Right lobe of liver (tissue), 6 donors: ENCODE results near the gene RBFOX2. TPM values are rescaled to one million over a fixed set of nuclear protein-coding genes. Genes with fewer than 3 reads are reported as not detected.

Experiments used
- ATAC-seq, 4 donors: fragments of 200-7000 bp; cut with Tn5 transposase; one replicate each; pipeline ENCODE4 v1.9.1; 2020; ENCODE audit warnings: mild to moderate bottlenecking in 4 of 4, moderate library complexity in 4 of 4
- DNase-seq, 3 donors: peaks; one replicate each; pipeline ENCODE4 v3.0.0-alpha.2; 2020
- H3K27ac ChIP-seq, 3 donors: fragments of 200-600 bp; one replicate each; pipeline ENCODE4 v1.8.0; 2022
- H3K27me3 ChIP-seq, 2 donors: fragments of 200-600 bp; one replicate each; pipeline ENCODE4 v1.8.0; 2022
- H3K36me3 ChIP-seq, 4 donors: fragments of 200-600 bp; sonication (generic) in 1 of 4; one replicate each; pipeline versions ENCODE4 v1.5.1 to v1.8.0; 2017 to 2022; ENCODE audit warnings: control low read depth in 1 of 4
- H3K4me1 ChIP-seq, 4 donors: fragments of 200-600 bp; sonication (generic) in 1 of 4; one replicate each; pipeline versions ENCODE4 v1.5.1 to v1.8.0; 2017 to 2022; ENCODE audit warnings: control low read depth in 1 of 4
- H3K4me3 ChIP-seq, 3 donors: fragments of 200-600 bp; one replicate each; pipeline ENCODE4 v1.8.0; 2022
- H3K9me3 ChIP-seq, 4 donors: fragments of 200-600 bp; sonication (generic) in 1 of 4; one replicate each; pipeline versions ENCODE4 v1.5.1 to v1.8.0; 2017 to 2022; ENCODE audit warnings: control low read depth in 1 of 4
- CTCF ChIP-seq, 4 donors: fragments of 200-600 bp in 3 of 4; fragments of 450-650 bp in 1 of 4; IDR thresholded peaks; one replicate each; pipeline versions ENCODE4 v1.5.1 to v1.8.0; 2016 to 2022; ENCODE audit warnings: antibody characterized with exemption in 4 of 4, mild to moderate bottlenecking in 2 of 4
- POLR2A ChIP-seq: fragments of 450-650 bp; IDR thresholded peaks from one replicate; pipeline ENCODE4 v1.6.1; 2017; ENCODE audit warnings: antibody characterized with exemption, mild to moderate bottlenecking
- WGBS: methylation state at CpG from one replicate; pipeline ENCODE4 v1.1.6; 2018; ENCODE audit warnings: low coverage, low lambda C conversion rate; ENCODE audit not compliant: insufficient coverage; ENCODE audit errors: missing lambda C conversion rate; 5-methylcytosine and 5-hydroxymethylcytosine counted together
- intact Hi-C, 2 donors: fragments of 100-400 bp; cut with DNase I; formaldehyde crosslinking; loops; one replicate each; pipeline versions ENCODE4 v1.11.2 to v1.14.1; 2022
- total RNA-seq, 6 experiments: library from RNA; depleted of rRNA in 2 of 6; stranded (reverse); fragments of >200 nt in 2 of 6; fragmentation: NEBNext Ultra II Directional in 3 of 6; extraction: Animal tissue kit (Norgen Biotek cat#: 25700) in 3 of 6; gene quantifications; one replicate each; pipeline versions ENCODE4 v1.1.0 to v1.2.4, GENCODE V29; 2016 to 2023
- donor health status: DM: no; HTN: yes; CAD: no.
- donor health status: DM: no; HTN: no; CAD: no.
- donor health status: DM: no; HTN: no; CAD: no.
- donor health status: DM: no; HTN: yes; CAD: no.
- donor health status: DM: no; HTN: yes; CAD: no.

Gene RBFOX2
- total RNA-seq, 6 experiments from 2014 or later: 23.9 to 36.5 (median 29.5) TPM

DNA sequence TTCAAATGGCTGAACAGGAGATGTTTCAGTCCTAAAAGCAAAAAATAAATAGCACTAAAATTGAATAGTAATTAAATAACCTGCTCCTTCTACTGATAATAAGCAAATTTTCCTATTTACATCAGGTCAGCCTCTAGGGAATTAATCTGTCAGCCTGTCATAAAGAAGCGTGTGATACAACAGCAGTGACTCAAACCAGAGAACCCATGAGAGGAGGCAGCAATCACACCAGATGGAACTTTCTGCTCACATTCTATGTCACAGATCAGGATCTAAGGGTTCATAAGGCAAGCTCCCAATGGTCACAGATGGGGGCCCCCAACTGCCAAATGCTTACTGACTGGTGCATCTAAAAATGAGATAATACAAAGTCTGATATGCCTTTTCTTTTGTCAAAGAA, 41.1 kb downstream of the RBFOX2 start:
- Histone ChIP-seq H3K4me1 (peaks cover 0 to 71% (median 10%) of the 10 kb centered on the region in 4 donors), H3K36me3 (no peaks in the 10 kb centered on the region), H3K27ac (peak overlapping the region in 1 of 3 donors; percentile 0), H3K9me3 (no peaks in the 10 kb centered on the region), H3K4me3 (no peak overlapping the region), H3K27me3 (no peaks in the 10 kb centered on the region)
- DNase-seq (no peak), ATAC-seq (no peak)
- intact Hi-C loops: no loop called here
- TF ChIP-seq POLR2A: no peak
- TF ChIP-seq CTCF (IDR thresholded peaks at IDR 0.05): no peak
- 100% methylated on average over 1 of the region's 1 CpG for WGBS

GRCh38 chr22:35986088-35986487, 42.5 kb downstream of the RBFOX2 start:
- peak; percentile 12 to 58 (median 37) for ATAC-seq
- intact Hi-C loops: no loop called here
- Histone ChIP-seq H3K27ac (no peak overlapping the region), H3K27me3 (no peaks in the 10 kb centered on the region), H3K9me3 (no peaks in the 10 kb centered on the region), H3K4me3 (no peak overlapping the region), H3K36me3 (no peaks in the 10 kb centered on the region), H3K4me1 (peaks cover 0 to 60% (median 6%) of the 10 kb centered on the region in 4 donors)
- DNase-seq: no peak
- 34% methylated on average over 2 of the region's 2 CpGs for WGBS
- TF ChIP-seq CTCF (IDR thresholded peaks at IDR 0.05): no peak
- TF ChIP-seq POLR2A: no peak

GRCh38 chr22:35985371-35985770, 43.3 kb downstream of the RBFOX2 start:
- no peak for ATAC-seq
- WGBS: 56% methylated on average over 3 of the region's 3 CpGs

DNA sequence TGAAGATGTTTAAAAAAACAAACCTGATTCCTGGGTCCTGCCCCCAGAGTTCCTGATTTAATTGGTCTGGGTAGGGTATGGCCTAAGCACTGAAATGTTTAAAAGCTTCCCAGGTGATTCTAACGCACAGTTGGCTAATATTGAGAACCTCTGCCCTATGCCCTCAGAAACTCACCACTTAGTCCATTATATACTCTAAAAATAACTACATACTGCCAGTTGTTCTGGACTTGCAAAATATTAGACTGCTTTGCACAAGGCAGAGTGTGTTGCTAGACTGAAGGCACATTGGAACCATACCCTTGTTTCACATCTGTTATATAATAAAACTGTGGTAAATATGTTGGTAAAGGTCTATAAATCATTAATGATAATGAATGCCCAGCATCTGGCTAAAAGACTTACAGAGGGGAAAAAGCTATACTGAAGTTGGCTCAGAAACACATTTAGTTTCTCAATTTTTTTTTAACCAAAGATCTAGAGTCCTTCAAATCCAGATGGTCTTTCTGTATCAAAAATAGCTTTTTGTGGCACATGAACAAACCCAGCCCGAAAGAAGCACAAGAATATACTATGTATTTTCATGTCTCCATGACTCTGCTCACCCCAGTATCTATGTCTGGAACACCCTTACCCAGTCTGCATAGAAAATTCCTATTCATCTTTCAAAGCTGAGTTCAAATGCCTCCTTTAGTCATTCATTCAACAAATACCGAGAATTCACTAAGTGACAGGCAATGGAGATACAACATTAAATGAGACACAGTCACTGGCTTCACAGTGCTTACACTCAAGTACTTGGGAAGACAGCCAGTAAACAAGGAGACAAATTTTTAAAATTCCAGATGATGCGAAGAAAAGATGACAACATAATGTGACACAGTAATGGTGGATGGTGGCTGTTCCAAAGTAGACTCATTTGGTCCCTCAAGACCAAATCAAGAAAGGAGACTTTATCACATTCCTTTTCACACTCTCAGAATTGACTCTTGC, 44.1 kb downstream of the RBFOX2 start:
- Histone ChIP-seq H3K27ac (no peak overlapping the region), H3K4me3 (no peak overlapping the region), H3K9me3 (no peaks in the 10 kb centered on the region), H3K36me3 (no peaks in the 10 kb centered on the region), H3K27me3 (no peaks in the 10 kb centered on the region), H3K4me1 (peaks cover 0 to 52% (median 5%) of the 10 kb centered on the region in 4 donors)
- no peak for DNase-seq
- ATAC-seq: peak; percentile 24 to 69 (median 54)
- intact Hi-C loops: no loop called here
- TF ChIP-seq CTCF (IDR thresholded peaks at IDR 0.05) (no peak), POLR2A (no peak)
- WGBS: 64% methylated on average over 4 of the region's 4 CpGs

More at GRCh38 chr22:35985371-35985770, 43.3 kb downstream of the RBFOX2 start:
- intact Hi-C loops: no loop called here
- Histone ChIP-seq H3K27me3 (no peaks in the 10 kb centered on the region), H3K9me3 (no peaks in the 10 kb centered on the region), H3K27ac (no peak overlapping the region), H3K36me3 (no peaks in the 10 kb centered on the region), H3K4me1 (peaks cover 0 to 57% (median 5%) of the 10 kb centered on the region in 4 donors), H3K4me3 (no peak overlapping the region)
- DNase-seq: no peak
- no peak for TF ChIP-seq POLR2A
- no peak for TF ChIP-seq CTCF (IDR thresholded peaks at IDR 0.05)
